ENCODE results near the gene NEMF. TPM values are rescaled to one million over a fixed set of nuclear protein-coding genes. Genes with fewer than 3 reads are reported as not detected.

Gene NEMF
- total RNA-seq, 1 experiment from 2014 or later, result 54.0 TPM

DNA sequence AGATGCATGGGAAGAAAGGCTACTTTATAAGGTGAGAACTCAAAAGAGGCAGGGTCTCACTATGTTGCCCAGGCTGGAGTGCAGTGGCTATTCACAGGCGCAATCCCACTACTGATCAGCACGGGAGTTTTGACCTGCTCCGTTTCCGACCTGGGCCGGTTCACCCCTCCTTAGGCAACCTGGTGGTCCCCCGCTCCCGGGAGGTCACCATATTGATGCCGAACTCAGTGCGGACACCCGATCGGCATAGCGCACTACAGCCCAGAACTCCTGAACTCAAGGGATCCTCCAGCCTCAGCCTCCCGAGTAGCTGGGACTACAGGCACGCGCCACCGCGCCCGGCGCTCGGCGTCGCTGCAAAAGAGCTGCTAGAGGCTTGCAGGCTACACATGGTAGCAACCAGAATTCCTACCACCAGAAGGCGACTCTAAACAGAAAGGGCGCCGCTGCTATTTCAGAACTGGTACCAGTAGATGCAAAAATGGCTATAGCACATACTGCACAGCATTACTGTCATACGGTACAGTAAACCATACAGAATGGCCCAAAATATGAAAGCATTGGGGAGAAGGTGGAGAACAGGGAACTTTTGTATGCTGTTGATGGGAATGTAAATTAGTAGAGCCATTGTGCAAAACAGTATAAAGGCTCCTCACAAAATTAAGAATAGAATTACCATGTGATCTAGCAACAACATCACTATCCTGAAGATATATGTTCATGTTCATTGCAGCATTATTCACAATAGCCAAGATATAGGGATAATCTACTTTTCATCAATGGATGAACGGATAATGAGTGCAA, 1.2 kb upstream of the NEMF start:
- Histone ChIP-seq H3K4me2 (ENCODE audit: low read length) (peak overlapping the region; percentile 97; the same call in 1 of the 2 replicates), H3K4me3 (ENCODE audit: low read length) (peak overlapping the region; percentile 87; the same call in 1 of the 2 replicates), H3F3A (ENCODE audit: low read length, unreplicated experiment) (no peaks in the 10 kb centered on the region), H3K36me3 (ENCODE audit: low read depth, low read length) (peaks cover 13% of the 10 kb centered on the region), H3K79me2 (ENCODE audit: low read length) (peaks cover 37% of the 10 kb centered on the region), H2AFZ (ENCODE audit: low read length) (peak overlapping the region; percentile 27; the same call in 1 of the 2 replicates), H4K20me1 (ENCODE audit: low read length) (peaks cover 20% of the 10 kb centered on the region; the same call in 1 of the 2 replicates), H3K9ac (ENCODE audit: low read length) (no peak overlapping the region), H3K4me1 (ENCODE audit: insufficient read depth, low read length) (peaks cover 32% of the 10 kb centered on the region), H3K9me3 (ENCODE audit: low read length) (no peaks in the 10 kb centered on the region), H3K27me3 (ENCODE audit: low read length) (no peaks in the 10 kb centered on the region), H3K27ac (ENCODE audit: low read length) (no peak overlapping the region), H3K9me2 (replicated peaks; ENCODE audit: low read length) (no peaks in the 10 kb centered on the region)
- peak; percentile 61 for ATAC-seq
- no TSS peak for BruUV-seq (replicated peaks)
- no peak for TF ChIP-seq EZH2phosphoT487 (IDR thresholded peaks at IDR 0.05; ENCODE audit: borderline replicate concordance, low read length)
- TF ChIP-seq, protein P1, sequence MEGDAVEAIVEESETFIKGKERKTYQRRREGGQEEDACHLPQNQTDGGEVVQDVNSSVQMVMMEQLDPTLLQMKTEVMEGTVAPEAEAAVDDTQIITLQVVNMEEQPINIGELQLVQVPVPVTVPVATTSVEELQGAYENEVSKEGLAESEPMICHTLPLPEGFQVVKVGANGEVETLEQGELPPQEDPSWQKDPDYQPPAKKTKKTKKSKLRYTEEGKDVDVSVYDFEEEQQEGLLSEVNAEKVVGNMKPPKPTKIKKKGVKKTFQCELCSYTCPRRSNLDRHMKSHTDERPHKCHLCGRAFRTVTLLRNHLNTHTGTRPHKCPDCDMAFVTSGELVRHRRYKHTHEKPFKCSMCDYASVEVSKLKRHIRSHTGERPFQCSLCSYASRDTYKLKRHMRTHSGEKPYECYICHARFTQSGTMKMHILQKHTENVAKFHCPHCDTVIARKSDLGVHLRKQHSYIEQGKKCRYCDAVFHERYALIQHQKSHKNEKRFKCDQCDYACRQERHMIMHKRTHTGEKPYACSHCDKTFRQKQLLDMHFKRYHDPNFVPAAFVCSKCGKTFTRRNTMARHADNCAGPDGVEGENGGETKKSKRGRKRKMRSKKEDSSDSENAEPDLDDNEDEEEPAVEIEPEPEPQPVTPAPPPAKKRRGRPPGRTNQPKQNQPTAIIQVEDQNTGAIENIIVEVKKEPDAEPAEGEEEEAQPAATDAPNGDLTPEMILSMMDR (conservative IDR thresholded peaks at IDR 0.05; ENCODE audit: low read depth, low read length), result peak; percentile 91
- ChIA-PET POLR2A (ENCODE audit: unreplicated experiment) (interaction anchor here (0.7 kb wide), 1 partner anchor 262 kb away, joined by 3 read pairs; the partner anchor contains the start of gene VCPKMT), CTCF (interaction anchor here (0.6 to 1.1 kb wide), 6 partner anchors 8 to 214 kb away, joined by 3 to 10 read pairs (median 4); no protein-coding TSS in a partner anchor)
- intact Hi-C loops (cut with micrococcal nuclease), result loop anchor here (1.0 to 2.0 kb wide), 4 partner anchors 8 to 679 kb away; partner anchors contain the start of genes MAP4K5 and RPS29
- peak; percentile 95 for DNase-seq

DNA sequence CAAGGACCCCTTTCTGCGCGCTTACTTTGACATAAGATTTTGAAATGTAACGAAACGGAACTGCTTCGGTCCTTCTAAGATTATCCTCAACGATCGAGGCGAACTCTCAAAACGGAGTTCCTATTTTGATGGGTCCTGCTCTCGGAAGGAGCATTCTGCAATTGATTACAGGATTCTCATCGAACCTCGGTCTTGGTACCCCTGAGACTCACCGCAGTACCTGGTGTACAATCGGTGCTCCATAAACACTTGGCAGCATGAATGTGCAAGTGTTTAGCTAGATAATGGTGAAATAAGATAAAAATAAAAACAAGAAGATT, 530 bp upstream of the NEMF start:
- Histone ChIP-seq H2AFZ (ENCODE audit: low read length) (peak overlapping the region; percentile 95), H3K4me1 (ENCODE audit: insufficient read depth, low read length) (peaks cover 32% of the 10 kb centered on the region), H3K27me3 (ENCODE audit: low read length) (no peaks in the 10 kb centered on the region), H3F3A (ENCODE audit: low read length, unreplicated experiment) (no peaks in the 10 kb centered on the region), H3K36me3 (ENCODE audit: low read depth, low read length) (peaks cover 15% of the 10 kb centered on the region), H3K4me2 (ENCODE audit: low read length) (peak overlapping the region; percentile 97), H3K4me3 (ENCODE audit: low read length) (peak overlapping the region; percentile 87), H3K9me2 (replicated peaks; ENCODE audit: low read length) (no peaks in the 10 kb centered on the region), H3K9ac (ENCODE audit: low read length) (peak overlapping the region; percentile 89), H4K20me1 (ENCODE audit: low read length) (peaks cover 21% of the 10 kb centered on the region; the same call in 1 of the 2 replicates), H3K79me2 (ENCODE audit: low read length) (peaks cover 44% of the 10 kb centered on the region), H3K27ac (ENCODE audit: low read length) (no peak overlapping the region), H3K9me3 (ENCODE audit: low read length) (no peaks in the 10 kb centered on the region)
- intact Hi-C loops (cut with micrococcal nuclease), result loop anchor here (1.0 to 2.0 kb wide), 4 partner anchors 8 to 679 kb away; partner anchors contain the start of genes MAP4K5 and RPS29
- no TSS peak for BruUV-seq (replicated peaks)
- TF ChIP-seq, protein P1 (conservative IDR thresholded peaks at IDR 0.05; ENCODE audit: low read depth, low read length), result no peak; the same call in 1 of the 2 replicates
- CTCF ChIA-PET, result interaction anchor here (0.7 to 2.0 kb wide), 8 partner anchors 9 to 215 kb away, joined by 3 to 45 read pairs (median 4); no protein-coding TSS in a partner anchor
- POLR2A ChIA-PET (ENCODE audit: unreplicated experiment), result interaction anchor here (0.6 to 1.2 kb wide), 5 partner anchors 8 to 263 kb away, joined by 3 to 8 read pairs (median 4); partner anchors contain the start of gene VCPKMT
- DNase-seq, result no peak
- ATAC-seq, result no peak
